ENCODE results near the gene ZNF292. TPM values are rescaled to one million over a fixed set of nuclear protein-coding genes. Genes with fewer than 3 reads are reported as not detected.

The ZNF292 gene
- polyA plus RNA-seq, 1 of the 3 experiments (the other 2 are of a cell fraction) = 3.2 TPM

DNA sequence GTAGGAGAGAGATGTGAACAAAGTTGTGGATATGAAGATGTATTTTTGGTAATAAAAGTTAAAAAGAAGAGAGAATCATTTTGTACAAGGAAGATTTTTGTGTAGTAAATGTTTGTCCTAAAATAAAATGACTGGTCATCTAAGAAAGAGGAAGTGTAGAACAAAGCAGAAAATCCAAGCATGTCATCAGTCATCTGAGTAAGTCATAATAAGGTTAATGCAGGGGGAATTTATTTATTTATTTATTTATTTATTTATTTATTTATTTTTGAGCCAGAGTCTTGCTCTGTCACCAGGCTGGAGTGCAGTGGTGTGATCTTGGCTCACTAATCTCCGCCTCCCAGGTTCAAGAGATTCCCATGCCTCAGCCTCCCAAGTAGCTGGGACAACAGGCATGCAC lies 44.7 kb upstream of the ZNF292 start:
- DNase-seq = no peak
- Histone ChIP-seq H3K79me2 (ENCODE audit: insufficient read depth) (no peaks in the 10 kb centered on the region), H3K27ac (ENCODE audit: low read depth in 2 of 2, low read length in 1 of 2) (no peak overlapping the region), H4K20me1 (ENCODE audit: insufficient read depth) (no peaks in the 10 kb centered on the region), H3K4me1 (ENCODE audit: control insufficient read depth in 1 of 2, insufficient read depth in 2 of 2, low read depth in 1 of 2, low read length in 1 of 2) (peaks cover 0 to 5% of the 10 kb centered on the region in 2 experiments; a peak in 2 of 4 replicates), H3K4me2 (no peak overlapping the region), H2AFZ (ENCODE audit: low read depth) (no peak overlapping the region), H3K9ac (no peak overlapping the region), H3F3A (replicated peaks; ENCODE audit: insufficient read depth) (peaks cover 10% of the 10 kb centered on the region), H3K4me3 (ENCODE audit: low read depth in 2 of 2, low read length in 1 of 2) (no peak overlapping the region), H3K36me3 (replicated peaks in 1 of 2; ENCODE audit: control insufficient read depth in 1 of 2, insufficient read depth in 2 of 2, low read length in 1 of 2) (no peaks in the 10 kb centered on the region), H3K27me3 (ENCODE audit: insufficient read depth) (no peaks in the 10 kb centered on the region), H3K9me2 (no peaks in the 10 kb centered on the region), H3K9me3 (no peaks in the 10 kb centered on the region)
- CTCF ChIA-PET = no interaction called here
- TF ChIP-seq MXI1 (IDR thresholded peaks at IDR 0.05; ENCODE audit: low read depth, low read length) (no peak), CHD2 (IDR thresholded peaks at IDR 0.05; ENCODE audit: low read length, partially characterized antibody) (no peak), GATA2 (CRISPR knock-in tag; IDR thresholded peaks at IDR 0.05) (no peak), MEF2A (IDR thresholded peaks at IDR 0.05; ENCODE audit: borderline replicate concordance, low read depth) (no peak), NFIC (IDR thresholded peaks at IDR 0.05; ENCODE audit: borderline replicate concordance) (no peak), EP300 (IDR thresholded peaks at IDR 0.05; ENCODE audit: borderline replicate concordance in 1 of 2, low read depth in 1 of 2, low read length in 1 of 2) (no peak), RCOR1 (IDR thresholded peaks at IDR 0.05; ENCODE audit: low read length) (no peak), POLR2AphosphoS5 (IDR thresholded peaks at IDR 0.05; ENCODE audit: low read depth, low read length) (no peak), EZH2phosphoT487 (IDR thresholded peaks at IDR 0.05; ENCODE audit: borderline replicate concordance, low read depth) (no peak), SIN3A (IDR thresholded peaks at IDR 0.05; ENCODE audit: borderline replicate concordance, low read depth, low read length) (no peak), TCF12 (IDR thresholded peaks at IDR 0.05) (no peak)
- TF ChIP-seq, protein P1, sequence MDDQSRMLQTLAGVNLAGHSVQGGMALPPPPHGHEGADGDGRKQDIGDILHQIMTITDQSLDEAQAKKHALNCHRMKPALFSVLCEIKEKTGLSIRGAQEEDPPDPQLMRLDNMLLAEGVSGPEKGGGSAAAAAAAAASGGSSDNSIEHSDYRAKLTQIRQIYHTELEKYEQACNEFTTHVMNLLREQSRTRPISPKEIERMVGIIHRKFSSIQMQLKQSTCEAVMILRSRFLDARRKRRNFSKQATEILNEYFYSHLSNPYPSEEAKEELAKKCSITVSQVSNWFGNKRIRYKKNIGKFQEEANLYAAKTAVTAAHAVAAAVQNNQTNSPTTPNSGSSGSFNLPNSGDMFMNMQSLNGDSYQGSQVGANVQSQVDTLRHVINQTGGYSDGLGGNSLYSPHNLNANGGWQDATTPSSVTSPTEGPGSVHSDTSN (IDR thresholded peaks at IDR 0.05) = no peak
- TF ChIP-seq, protein P2, sequence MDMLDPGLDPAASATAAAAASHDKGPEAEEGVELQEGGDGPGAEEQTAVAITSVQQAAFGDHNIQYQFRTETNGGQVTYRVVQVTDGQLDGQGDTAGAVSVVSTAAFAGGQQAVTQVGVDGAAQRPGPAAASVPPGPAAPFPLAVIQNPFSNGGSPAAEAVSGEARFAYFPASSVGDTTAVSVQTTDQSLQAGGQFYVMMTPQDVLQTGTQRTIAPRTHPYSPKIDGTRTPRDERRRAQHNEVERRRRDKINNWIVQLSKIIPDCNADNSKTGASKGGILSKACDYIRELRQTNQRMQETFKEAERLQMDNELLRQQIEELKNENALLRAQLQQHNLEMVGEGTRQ (IDR thresholded peaks at IDR 0.05; ENCODE audit: borderline replicate concordance, low read depth, low read length) = no peak
- TF ChIP-seq, protein P3, sequence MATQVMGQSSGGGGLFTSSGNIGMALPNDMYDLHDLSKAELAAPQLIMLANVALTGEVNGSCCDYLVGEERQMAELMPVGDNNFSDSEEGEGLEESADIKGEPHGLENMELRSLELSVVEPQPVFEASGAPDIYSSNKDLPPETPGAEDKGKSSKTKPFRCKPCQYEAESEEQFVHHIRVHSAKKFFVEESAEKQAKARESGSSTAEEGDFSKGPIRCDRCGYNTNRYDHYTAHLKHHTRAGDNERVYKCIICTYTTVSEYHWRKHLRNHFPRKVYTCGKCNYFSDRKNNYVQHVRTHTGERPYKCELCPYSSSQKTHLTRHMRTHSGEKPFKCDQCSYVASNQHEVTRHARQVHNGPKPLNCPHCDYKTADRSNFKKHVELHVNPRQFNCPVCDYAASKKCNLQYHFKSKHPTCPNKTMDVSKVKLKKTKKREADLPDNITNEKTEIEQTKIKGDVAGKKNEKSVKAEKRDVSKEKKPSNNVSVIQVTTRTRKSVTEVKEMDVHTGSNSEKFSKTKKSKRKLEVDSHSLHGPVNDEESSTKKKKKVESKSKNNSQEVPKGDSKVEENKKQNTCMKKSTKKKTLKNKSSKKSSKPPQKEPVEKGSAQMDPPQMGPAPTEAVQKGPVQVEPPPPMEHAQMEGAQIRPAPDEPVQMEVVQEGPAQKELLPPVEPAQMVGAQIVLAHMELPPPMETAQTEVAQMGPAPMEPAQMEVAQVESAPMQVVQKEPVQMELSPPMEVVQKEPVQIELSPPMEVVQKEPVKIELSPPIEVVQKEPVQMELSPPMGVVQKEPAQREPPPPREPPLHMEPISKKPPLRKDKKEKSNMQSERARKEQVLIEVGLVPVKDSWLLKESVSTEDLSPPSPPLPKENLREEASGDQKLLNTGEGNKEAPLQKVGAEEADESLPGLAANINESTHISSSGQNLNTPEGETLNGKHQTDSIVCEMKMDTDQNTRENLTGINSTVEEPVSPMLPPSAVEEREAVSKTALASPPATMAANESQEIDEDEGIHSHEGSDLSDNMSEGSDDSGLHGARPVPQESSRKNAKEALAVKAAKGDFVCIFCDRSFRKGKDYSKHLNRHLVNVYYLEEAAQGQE (IDR thresholded peaks at IDR 0.05; ENCODE audit: low read depth, low read length) = no peak
- WGBS (ENCODE audit: low lambda C conversion rate) = 80% methylated on average over 1 of the region's 1 CpG
- POLR2A ChIA-PET = no interaction called here

All from SK-N-SH (cell line).